IMR-90 (cell line): ENCODE data around the gene GRID2IP. TPM values are rescaled to one million over a fixed set of nuclear protein-coding genes. Genes with fewer than 3 reads are reported as not detected.

Experiments used
- ATAC-seq: fragments of 200-7000 bp; cut with Tn5 transposase; 2 replicates; pipeline ENCODE4 v1.9.1; 2020; ENCODE audit warnings: low read depth, mild to moderate bottlenecking, moderate library complexity
- BruUV-seq: library from RNA; stranded (reverse); fragments of 400-500 nt; replicated peaks from 2 replicates; lab custom pipeline; 2021; lab: Mats Ljungman, UMichigan
- CTCF ChIA-PET: fragments of 300-600 bp; formaldehyde crosslinking; extraction: SDS; loops from one replicate; lab custom pipeline; 2021; ENCODE audit warnings: antibody characterized with exemption; lab: Yijun Ruan, JAX
- POLR2A ChIA-PET: fragments of 300-600 bp; sonication (Branson Sonifier 250); formaldehyde crosslinking; loops from one replicate; lab custom pipeline; 2022; ENCODE audit warnings: antibody characterized with exemption; ENCODE audit not compliant: unreplicated experiment; lab: Charles Lee
- DNase-seq: peaks from one replicate; pipeline ENCODE4 v3.0.0; 2013
- H2AFZ ChIP-seq: replicated peaks from 2 replicates; pipeline ENCODE3; 2013; ENCODE audit warnings: low read length, mild to moderate bottlenecking; ENCODE audit not compliant: poor library complexity
- H2AK5ac ChIP-seq: 2 replicates; pipeline ENCODE4 v1.6.1; 2013; ENCODE audit warnings: low read depth, low read length, inconsistent platforms
- H2AK9ac ChIP-seq: replicated peaks from 2 replicates; pipeline ENCODE3; 2013; ENCODE audit warnings: mild to moderate bottlenecking, low read depth, low read length, moderate library complexity; ENCODE audit not compliant: poor library complexity
- H2BK120ac ChIP-seq: 2 replicates; pipeline ENCODE4 v1.6.1; 2013; ENCODE audit warnings: low read depth, low read length, inconsistent platforms
- H2BK15ac ChIP-seq: 3 replicates; pipeline ENCODE4 v1.6.1; 2013; ENCODE audit warnings: low read depth, low read length, inconsistent platforms
- H2BK20ac ChIP-seq: 2 replicates; pipeline ENCODE4 v1.6.1; 2013; ENCODE audit warnings: low read depth, mild to moderate bottlenecking, inconsistent platforms, low read length, moderate library complexity
- H2BK5ac ChIP-seq: 2 replicates; pipeline ENCODE4 v1.6.1; 2013; ENCODE audit warnings: mild to moderate bottlenecking, low read depth, low read length, inconsistent platforms; ENCODE audit not compliant: poor library complexity, severe bottlenecking
- H3K14ac ChIP-seq: replicated peaks from 2 replicates; pipeline ENCODE4 v1.6.1; 2013; ENCODE audit warnings: low read depth, low read length, inconsistent platforms
- H3K18ac ChIP-seq: 2 replicates; pipeline ENCODE4 v1.6.1; 2013; ENCODE audit warnings: low read depth, low read length, control low read depth
- H3K23ac ChIP-seq: 2 replicates; pipeline ENCODE4 v1.6.1; 2013; ENCODE audit warnings: low read depth, low read length, inconsistent platforms
- H3K27ac ChIP-seq: 2 replicates; pipeline ENCODE4 v1.5.1; 2013; ENCODE audit warnings: mild to moderate bottlenecking, control low read depth, low read length; ENCODE audit not compliant: insufficient read depth
- H3K27me3 ChIP-seq: 2 replicates; pipeline ENCODE4 v1.6.1; 2013; ENCODE audit warnings: low read length; ENCODE audit not compliant: control insufficient read depth, insufficient read depth
- H3K36me3 ChIP-seq: 2 replicates; pipeline ENCODE4 v1.6.1; 2013; ENCODE audit warnings: low read length, mixed read lengths; ENCODE audit not compliant: control insufficient read depth, insufficient read depth
- H3K4ac ChIP-seq: 2 replicates; pipeline ENCODE4 v1.6.1; 2013; ENCODE audit warnings: low read depth, low read length, inconsistent platforms
- H3K4me1 ChIP-seq: 2 replicates; pipeline ENCODE4 v1.6.1; 2013; ENCODE audit warnings: low read length, mixed read lengths; ENCODE audit not compliant: control insufficient read depth, insufficient read depth
- H3K4me2 ChIP-seq: 2 replicates; pipeline ENCODE4 v1.6.1; 2013; ENCODE audit warnings: low read depth, mild to moderate bottlenecking, control low read depth, low read length, moderate library complexity
- H3K4me3 ChIP-seq: 2 replicates; pipeline ENCODE4 v1.5.1; 2013; ENCODE audit warnings: low read depth, mild to moderate bottlenecking, control low read depth, low read length, moderate library complexity; ENCODE audit not compliant: insufficient read depth
- H3K56ac ChIP-seq: 2 replicates; pipeline ENCODE4 v1.6.1; 2013; ENCODE audit warnings: low read length, inconsistent platforms; ENCODE audit not compliant: insufficient read depth; ENCODE audit errors: extremely low read depth
- H3K79me1 ChIP-seq, 2 experiments: 2 replicates each; pipeline ENCODE4 v1.6.1; 2013; ENCODE audit warnings: low read length in 2 of 2, inconsistent platforms in 1 of 2, low read depth in 1 of 2
- H3K9ac ChIP-seq: 2 replicates; pipeline ENCODE4 v1.6.1; 2013; ENCODE audit warnings: low read depth, low read length, control low read depth
- H3K9me1 ChIP-seq: 2 replicates; pipeline ENCODE4 v1.6.1; 2013; ENCODE audit warnings: low read length, inconsistent platforms; ENCODE audit not compliant: insufficient read depth
- H3K9me3 ChIP-seq: 2 replicates; pipeline ENCODE4 v1.6.1; 2013; ENCODE audit warnings: low read length; ENCODE audit not compliant: control insufficient read depth, insufficient read depth
- H4K20me1 ChIP-seq: 2 replicates; pipeline ENCODE4 v1.6.1; 2013; ENCODE audit warnings: low read length, inconsistent platforms; ENCODE audit not compliant: insufficient read depth
- H4K5ac ChIP-seq: 2 replicates; pipeline ENCODE4 v1.6.1; 2013; ENCODE audit warnings: mild to moderate bottlenecking, low read depth, low read length, control low read depth
- H4K8ac ChIP-seq, 2 experiments: 2 replicates each; pipeline ENCODE4 v1.6.1; 2013; ENCODE audit warnings: low read depth in 2 of 2, low read length in 2 of 2, control low read depth in 1 of 2, inconsistent platforms in 1 of 2
- H4K91ac ChIP-seq: 2 replicates; pipeline ENCODE4 v1.6.1; 2013; ENCODE audit warnings: low read depth, low read length, inconsistent platforms; ENCODE audit not compliant: insufficient read depth
- NFE2L2 ChIP-seq: fragments of 150-350 bp; IDR thresholded peaks from 2 replicates; pipeline ENCODE4 v1.6.1; 2016; ENCODE audit warnings: low read depth, mild to moderate bottlenecking, low read length
- RFX5 ChIP-seq: IDR thresholded peaks from 2 replicates; pipeline ENCODE4 v1.8.0; 2012; ENCODE audit warnings: low read depth, mild to moderate bottlenecking, low read length, moderate library complexity
- SMC3 ChIP-seq: fragments of 150-350 bp; IDR thresholded peaks from 2 replicates; pipeline ENCODE4 v1.6.1; 2016; ENCODE audit warnings: low read depth, mild to moderate bottlenecking, antibody characterized with exemption, low read length, moderate library complexity
- WGBS, 2 experiments: methylation state at CpG; one replicate each; pipeline versions ENCODE4 v1.1.5 to v1.1.7; 2013; ENCODE audit warnings: missing lambda C conversion rate in 2 of 2; ENCODE audit not compliant: insufficient read length in 1 of 2; ENCODE audit errors: extremely low coverage in 2 of 2; 5-methylcytosine and 5-hydroxymethylcytosine counted together
- dilution Hi-C: fragments of 300-500 bp; cut with HindIII; formaldehyde crosslinking; loops from one replicate; pipeline ENCODE4 v1.14.3; 2018; ENCODE audit warnings: low sequenced_read_pairs; ENCODE audit not compliant: unreplicated experiment
- in situ Hi-C: fragments of 300-500 bp; cut with MboI; formaldehyde crosslinking; loops from 3 replicates; pipeline ENCODE4 v1.14.3; 2019; ENCODE audit warnings: low sequenced_read_pairs, inconsistent platforms, mixed read lengths
- intact Hi-C: fragments of 100-400 bp; cut with micrococcal nuclease; formaldehyde crosslinking; loops from 2 replicates; pipeline ENCODE4 v1.10.0; 2022
- polyA plus RNA-seq, 3 experiments: library from polyadenylated mRNA; depleted of rRNA; stranded (reverse); fragments of >200 nt; gene quantifications; 2 replicates each; pipeline ENCODE4 v1.2.3, GENCODE V29; 2012; ENCODE audit warnings: low replicate concordance in 1 of 3
- total RNA-seq: library from RNA; depleted of rRNA; stranded (reverse); fragments of >200 nt; gene quantifications from 2 replicates; pipeline ENCODE4 v1.2.3, GENCODE V29; 2012
- TF ChIP-seq, protein P1 (sequence below): fragments of 150-350 bp; IDR thresholded peaks from 2 replicates; pipeline ENCODE4 v1.6.1; 2017; ENCODE audit warnings: mild to moderate bottlenecking, antibody characterized with exemption, low read length, low read depth
- TF ChIP-seq, protein P2 (sequence below): fragments of 150-350 bp; IDR thresholded peaks from 2 replicates; pipeline ENCODE4 v1.6.1; 2016; ENCODE audit warnings: low read depth, mild to moderate bottlenecking, low read length, moderate library complexity, borderline replicate concordance

The GRID2IP gene
- total and polyA plus RNA-seq, 2 of the 4 experiments (the other 2 are of a cell fraction), result not detected

DNA sequence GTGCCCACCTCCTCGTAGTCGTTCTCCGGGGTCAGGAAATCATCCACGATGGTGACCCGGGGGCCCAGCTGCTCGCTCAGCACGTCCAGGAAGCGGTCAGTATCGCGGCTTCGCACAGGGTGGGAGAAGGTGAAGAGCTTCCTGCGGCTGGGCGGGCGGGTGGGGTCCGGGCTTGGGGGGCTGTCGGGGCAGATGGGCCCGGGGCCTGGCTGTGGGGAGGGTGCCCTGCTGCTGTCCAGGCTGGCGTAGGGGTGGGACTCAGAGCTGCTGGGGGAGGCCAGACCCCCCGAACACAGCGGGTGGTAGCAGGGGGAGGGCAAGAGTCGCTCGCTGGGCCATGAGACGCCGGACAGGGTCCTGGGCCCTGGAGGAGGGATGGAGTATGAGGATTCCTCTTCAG lies 42.3 kb downstream of the GRID2IP start:
- Histone ChIP-seq H2AFZ (no peak overlapping the region), H4K8ac (no peak overlapping the region), H2BK120ac (no peak overlapping the region), H3K4me2 (no peak overlapping the region), H2BK20ac (no peak overlapping the region), H3K18ac (no peak overlapping the region), H2AK5ac (no peak overlapping the region), H4K5ac (no peak overlapping the region), H2BK15ac (no peak overlapping the region), H3K4me3 (no peak overlapping the region), H4K91ac (no peak overlapping the region), H4K20me1 (no peaks in the 10 kb centered on the region), H3K36me3 (no peaks in the 10 kb centered on the region), H3K4me1 (no peaks in the 10 kb centered on the region), H3K9ac (no peak overlapping the region), H3K27me3 (peaks cover 24% of the 10 kb centered on the region), H3K9me3 (no peaks in the 10 kb centered on the region), H2AK9ac (no peak overlapping the region), H3K79me1 (no peaks in the 10 kb centered on the region), H3K23ac (no peak overlapping the region), H3K4ac (no peak overlapping the region), H3K56ac (no peak overlapping the region), H3K9me1 (no peaks in the 10 kb centered on the region), H2BK5ac (no peak overlapping the region), H3K14ac (no peak overlapping the region), H3K27ac (no peak overlapping the region)
- no TSS peak for BruUV-seq
- TF ChIP-seq, protein P1, sequence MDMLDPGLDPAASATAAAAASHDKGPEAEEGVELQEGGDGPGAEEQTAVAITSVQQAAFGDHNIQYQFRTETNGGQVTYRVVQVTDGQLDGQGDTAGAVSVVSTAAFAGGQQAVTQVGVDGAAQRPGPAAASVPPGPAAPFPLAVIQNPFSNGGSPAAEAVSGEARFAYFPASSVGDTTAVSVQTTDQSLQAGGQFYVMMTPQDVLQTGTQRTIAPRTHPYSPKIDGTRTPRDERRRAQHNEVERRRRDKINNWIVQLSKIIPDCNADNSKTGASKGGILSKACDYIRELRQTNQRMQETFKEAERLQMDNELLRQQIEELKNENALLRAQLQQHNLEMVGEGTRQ, result no peak
- TF ChIP-seq SMC3 (no peak), NFE2L2 (no peak), RFX5 (no peak)
- TF ChIP-seq, protein P2, sequence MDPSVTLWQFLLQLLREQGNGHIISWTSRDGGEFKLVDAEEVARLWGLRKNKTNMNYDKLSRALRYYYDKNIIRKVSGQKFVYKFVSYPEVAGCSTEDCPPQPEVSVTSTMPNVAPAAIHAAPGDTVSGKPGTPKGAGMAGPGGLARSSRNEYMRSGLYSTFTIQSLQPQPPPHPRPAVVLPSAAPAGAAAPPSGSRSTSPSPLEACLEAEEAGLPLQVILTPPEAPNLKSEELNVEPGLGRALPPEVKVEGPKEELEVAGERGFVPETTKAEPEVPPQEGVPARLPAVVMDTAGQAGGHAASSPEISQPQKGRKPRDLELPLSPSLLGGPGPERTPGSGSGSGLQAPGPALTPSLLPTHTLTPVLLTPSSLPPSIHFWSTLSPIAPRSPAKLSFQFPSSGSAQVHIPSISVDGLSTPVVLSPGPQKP, result no peak
- ChIA-PET POLR2A (no interaction called here), CTCF (no interaction called here)
- dilution Hi-C loops, result no loop called here
- in situ Hi-C loops, result no loop called here
- DNase-seq (no peak), ATAC-seq (no peak)
- intact Hi-C loops, result no loop called here
- 85% methylated on average over 8 of the region's 24 CpGs; no CpG with 5 or more reads in 1 of the 2 experiments for WGBS, 2 experiments
